ENCODE data around the gene C3orf80. TPM values are rescaled to one million over a fixed set of nuclear protein-coding genes. Genes with fewer than 3 reads are reported as not detected.
"Not testable (repeated sequence)": the region's sequence is repeated elsewhere in the genome, so short reads cannot be mapped to it uniquely, and the experiment has no call there.

C3orf80 gene
- total RNA-seq (2014; rRNA removed; shearing (Covaris generic)) = 0.05 and 0.14 TPM in 2 replicates

DNA sequence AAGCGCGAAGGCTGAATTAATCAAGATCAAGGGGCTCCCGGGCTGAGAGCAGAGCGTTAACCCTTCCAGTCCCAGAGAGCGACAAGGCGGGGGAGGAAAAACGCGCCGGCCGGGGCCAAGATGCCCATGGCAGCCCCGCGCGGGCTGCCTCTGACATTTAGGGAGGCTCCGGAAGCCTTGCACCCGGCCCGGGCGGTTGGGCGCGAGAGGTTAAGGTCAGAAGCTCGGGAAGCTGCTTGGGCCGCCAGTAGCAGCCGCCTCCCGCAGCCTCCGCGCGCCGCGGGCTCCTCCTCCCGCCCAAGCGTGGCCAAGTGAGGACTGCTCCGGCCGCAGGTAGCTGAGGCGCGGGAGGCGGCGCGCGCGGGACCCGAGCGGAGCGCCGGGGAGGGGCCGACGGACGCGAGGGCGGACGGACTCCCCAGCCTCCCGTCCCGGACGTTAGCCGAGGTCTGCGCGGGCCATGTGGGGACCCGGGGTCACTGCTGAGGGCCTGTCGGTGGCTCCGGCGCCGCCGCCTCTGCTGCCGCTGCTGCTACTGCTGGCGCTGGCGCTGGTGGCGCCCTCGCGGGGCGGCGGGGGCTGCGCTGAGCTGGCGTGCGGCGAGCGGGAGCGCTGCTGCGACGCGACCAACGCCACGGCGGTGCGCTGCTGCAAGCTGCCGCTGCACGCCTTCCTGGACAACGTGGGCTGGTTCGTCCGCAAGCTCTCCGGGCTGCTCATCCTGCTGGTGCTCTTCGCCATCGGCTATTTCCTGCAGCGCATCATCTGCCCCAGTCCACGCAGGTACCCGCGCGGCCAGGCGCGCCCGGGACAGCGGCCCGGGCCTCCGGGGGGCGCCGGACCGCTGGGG, at the start of gene C3orf80:
C3orf80 (plus strand) TSS at position 247 of the 850 bp plus-strand sequence; CDS start at position 461, 214 bp downstream.
- DNase-seq = peak in 1 of 2 experiments; percentile 13
- Histone ChIP-seq H3K27me3 (no peaks in the 10 kb centered on the region; the same call in 1 of the 2 replicates), H3K27ac (no peak within 1 kb of the TSS), H3K9me3 (replicated peaks) (no peaks in the 10 kb centered on the region), H3K4me3 (peak within 1 kb of the TSS; percentile 56), H3K4me1 (peaks cover 5% of the 10 kb centered on the region; the same call in 1 of the 2 replicates), H3K36me3 (no peaks in the 10 kb centered on the region)

DNA sequence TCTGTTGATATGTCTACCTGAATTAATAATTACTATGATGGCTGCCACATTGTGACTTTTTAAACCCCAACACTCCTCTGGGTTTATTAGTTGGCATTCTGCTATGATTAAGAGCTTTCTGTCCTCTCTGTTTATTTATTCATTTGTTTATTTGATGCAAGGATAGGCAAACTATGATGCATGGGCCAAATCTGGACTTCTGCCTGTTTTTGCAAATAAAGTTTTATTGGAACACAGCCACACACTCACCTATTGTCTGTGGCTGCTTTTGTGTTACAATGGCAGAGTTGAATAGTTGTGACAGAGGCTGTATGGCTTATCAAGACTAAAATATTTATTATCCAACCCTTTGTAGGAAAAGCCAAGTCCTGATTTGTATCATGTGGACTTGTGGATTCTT, 48.3 kb upstream of the C3orf80 start:
- no peak overlapping the region for H3K4me3 ChIP-seq
- no peaks in the 10 kb centered on the region for H3K36me3 ChIP-seq
- DNase-seq = no peak
- H3K27me3 ChIP-seq = no peaks in the 10 kb centered on the region
- no peaks in the 10 kb centered on the region for H3K4me1 ChIP-seq
- H3K9me3 ChIP-seq (replicated peaks) = no peaks in the 10 kb centered on the region
- no peak overlapping the region for H3K27ac ChIP-seq

GRCh38 chr3:160178661-160179060, 46.6 kb upstream of the C3orf80 start:
- H3K27me3 ChIP-seq; H3K9me3 ChIP-seq (replicated peaks); DNase-seq; H3K27ac ChIP-seq; H3K36me3 ChIP-seq; H3K4me3 ChIP-seq; H3K4me1 ChIP-seq: not testable (repeated sequence)

DNA sequence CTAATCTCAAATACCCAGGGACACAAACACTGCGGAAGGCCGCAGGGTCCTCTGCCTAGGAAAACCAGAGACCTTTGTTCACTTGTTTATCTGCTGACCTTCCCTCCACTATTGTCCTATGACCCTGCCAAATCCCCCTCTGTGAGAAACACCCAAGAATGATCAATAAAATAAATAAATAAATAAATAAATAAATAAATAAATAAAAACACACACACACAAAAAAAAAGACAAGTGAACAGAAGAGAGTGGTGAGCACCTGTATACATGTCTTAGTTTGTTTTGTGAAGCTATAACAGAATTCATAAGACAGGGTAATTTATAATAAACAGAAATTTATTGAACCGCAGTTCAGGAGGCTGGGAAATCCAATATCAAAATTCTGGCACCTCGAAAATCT, 45.8 kb upstream of the C3orf80 start:
- not testable (repeated sequence) for H3K9me3 ChIP-seq (replicated peaks); H3K36me3 ChIP-seq; H3K27me3 ChIP-seq; H3K4me1 ChIP-seq; DNase-seq; H3K27ac ChIP-seq; H3K4me3 ChIP-seq

DNA sequence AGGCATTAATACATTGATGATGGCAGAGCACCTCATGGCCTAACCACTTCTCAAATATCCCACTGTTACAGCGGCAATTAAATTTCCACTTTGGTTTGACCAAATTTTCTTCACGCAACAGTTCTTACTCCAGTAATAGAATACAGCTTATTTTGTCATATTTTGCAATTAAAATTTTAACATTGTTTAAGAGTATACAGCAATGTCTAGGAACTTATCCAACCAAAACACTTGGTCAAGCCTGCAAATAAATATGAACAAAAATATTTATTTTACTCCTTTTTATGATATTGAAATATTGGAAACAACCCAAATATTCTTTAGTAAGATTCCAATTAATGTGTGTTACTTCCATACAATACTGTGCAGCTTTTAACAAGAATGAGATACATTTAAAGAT, 45.3 kb upstream of the C3orf80 start:
- H3K9me3 ChIP-seq (replicated peaks) = no peaks in the 10 kb centered on the region
- H3K4me1 ChIP-seq = no peaks in the 10 kb centered on the region
- H3K27ac ChIP-seq = no peak overlapping the region
- H3K36me3 ChIP-seq = no peaks in the 10 kb centered on the region
- no peaks in the 10 kb centered on the region for H3K27me3 ChIP-seq
- no peak overlapping the region for H3K4me3 ChIP-seq
- no peak for DNase-seq

DNA sequence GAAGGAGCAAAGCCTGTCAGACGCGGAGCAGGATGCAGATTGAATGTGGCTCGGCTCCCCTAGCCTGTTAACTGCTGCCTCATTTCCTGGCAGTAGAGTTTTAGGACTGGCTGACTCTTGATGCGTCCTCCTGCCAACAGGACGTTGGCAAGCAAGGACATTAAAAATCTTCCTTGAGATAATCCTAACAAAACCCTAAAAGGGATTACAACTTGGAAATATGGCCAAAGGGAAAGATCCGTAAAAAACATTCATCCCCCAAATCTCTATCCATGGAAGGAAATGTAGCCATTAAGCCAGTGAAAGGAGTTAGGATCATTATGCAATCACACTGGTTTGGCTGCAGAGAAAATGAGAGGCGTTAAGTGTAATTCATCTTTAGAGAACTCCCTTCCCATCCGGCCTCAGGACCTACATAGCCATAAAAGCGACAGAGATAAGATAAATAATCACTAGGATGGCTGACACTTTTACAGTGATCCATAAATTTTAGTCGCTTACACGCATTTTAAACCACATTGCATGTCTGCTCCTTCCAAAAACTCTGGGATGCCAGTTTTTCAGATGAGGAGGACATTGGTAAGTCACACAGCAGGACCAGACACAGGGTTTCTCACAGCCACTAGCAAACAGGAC, 44.5 kb upstream of the C3orf80 start:
- Histone ChIP-seq H3K36me3 (no peaks in the 10 kb centered on the region), H3K9me3 (replicated peaks) (no peaks in the 10 kb centered on the region), H3K27ac (no peak overlapping the region), H3K27me3 (no peaks in the 10 kb centered on the region), H3K4me1 (no peaks in the 10 kb centered on the region), H3K4me3 (no peak overlapping the region)
- no peak for DNase-seq

- Histone ChIP-seq H3K4me1 (no peaks in the 10 kb centered on the region), H3K36me3 (no peaks in the 10 kb centered on the region), H3K27me3 (no peaks in the 10 kb centered on the region), H3K9me3 (replicated peaks) (no peaks in the 10 kb centered on the region), H3K4me3 (no peak overlapping the region), H3K27ac (no peak overlapping the region)
- DNase-seq = no peak
Observed at GRCh38 chr3:160183345-160184076, 41.7 kb upstream of the C3orf80 start.

GRCh38 chr3:160184655-160185054, 40.6 kb upstream of the C3orf80 start:
- DNase-seq = no peak
- Histone ChIP-seq H3K27ac (no peak overlapping the region), H3K9me3 (replicated peaks) (no peaks in the 10 kb centered on the region), H3K27me3 (no peaks in the 10 kb centered on the region), H3K4me1 (no peaks in the 10 kb centered on the region), H3K4me3 (no peak overlapping the region), H3K36me3 (no peaks in the 10 kb centered on the region)

DNA sequence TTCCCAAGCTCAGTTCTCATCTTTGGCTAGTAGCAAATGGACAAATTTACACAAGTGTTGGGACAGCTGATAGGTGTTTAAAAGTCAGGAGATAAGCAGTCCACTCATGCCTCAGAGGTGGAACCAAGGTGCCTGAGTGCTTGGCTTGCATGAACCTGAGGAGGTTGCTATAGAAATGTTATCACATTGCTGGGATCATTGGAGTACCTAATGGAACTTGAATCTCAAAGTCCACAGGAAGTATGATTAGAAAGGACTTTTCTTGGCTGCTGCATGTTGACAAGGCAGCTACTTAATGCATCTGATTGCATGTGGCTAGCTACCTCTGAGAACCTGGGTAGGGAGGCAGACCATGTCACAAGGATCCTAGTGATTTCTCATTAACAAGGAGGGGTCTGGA, 39.5 kb upstream of the C3orf80 start:
- Histone ChIP-seq H3K36me3 (no peaks in the 10 kb centered on the region), H3K9me3 (replicated peaks) (no peaks in the 10 kb centered on the region), H3K27ac (no peak overlapping the region), H3K27me3 (no peaks in the 10 kb centered on the region), H3K4me1 (no peaks in the 10 kb centered on the region), H3K4me3 (no peak overlapping the region)
- DNase-seq = no peak

DNA sequence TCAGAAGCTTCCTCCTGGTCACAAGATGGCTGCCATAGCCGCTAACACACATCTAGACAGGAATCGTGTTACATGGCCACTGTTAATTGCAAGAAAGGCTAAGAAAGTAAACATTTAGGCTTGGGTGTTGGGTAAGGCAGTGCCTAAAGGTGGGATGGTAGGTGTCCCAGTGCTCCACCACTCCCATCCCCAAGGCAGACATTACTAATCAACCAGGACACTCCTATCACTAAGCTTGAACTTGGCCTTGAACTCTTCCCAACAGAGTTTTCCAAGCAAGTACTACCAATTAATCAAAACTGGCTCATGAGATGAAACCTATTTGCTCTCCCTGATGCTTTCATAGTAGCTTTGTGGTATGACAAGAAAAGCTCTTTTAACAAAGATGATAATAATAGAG, 37.9 kb upstream of the C3orf80 start:
- H3K4me1 ChIP-seq = no peaks in the 10 kb centered on the region
- DNase-seq = no peak
- H3K4me3 ChIP-seq = no peak overlapping the region
- no peaks in the 10 kb centered on the region for H3K36me3 ChIP-seq
- no peaks in the 10 kb centered on the region for H3K9me3 ChIP-seq (replicated peaks)
- H3K27ac ChIP-seq = no peak overlapping the region
- H3K27me3 ChIP-seq = no peaks in the 10 kb centered on the region

DNA sequence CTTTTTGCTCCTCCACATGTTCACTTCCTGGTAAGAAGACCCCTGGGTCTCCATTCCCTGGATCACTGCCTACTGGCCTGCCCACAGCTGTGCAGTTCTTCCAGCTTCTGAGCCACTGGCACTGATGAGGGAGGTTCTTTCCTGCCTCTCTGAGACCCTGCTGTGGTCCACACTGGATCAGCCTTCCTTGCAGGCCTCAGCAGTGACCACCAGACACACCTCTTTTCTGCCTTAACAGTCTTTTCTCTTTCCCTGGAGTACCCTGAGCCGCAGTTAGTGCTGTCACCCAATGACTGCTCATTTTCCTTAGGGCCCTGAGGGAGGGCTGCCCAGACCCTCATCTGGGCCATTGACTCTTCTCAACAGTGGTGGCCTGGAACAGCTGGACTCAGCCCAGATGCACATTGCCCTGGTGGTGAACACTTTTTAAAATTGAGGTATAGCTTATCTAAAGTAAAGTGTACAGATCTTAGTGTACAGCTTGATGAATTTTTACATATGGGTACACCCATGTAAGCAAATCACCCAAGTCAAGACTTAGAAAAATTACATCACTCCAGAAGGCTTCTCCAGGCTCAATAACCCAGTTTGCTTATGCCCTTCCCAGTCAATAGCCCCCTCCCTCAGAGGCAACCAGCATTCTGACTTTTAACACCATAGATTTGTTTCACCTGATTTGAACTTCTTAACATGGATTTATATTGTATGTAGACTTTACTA, 32.8 kb upstream of the C3orf80 start:
- no peaks in the 10 kb centered on the region for H3K9me3 ChIP-seq (replicated peaks)
- no peak overlapping the region for H3K4me3 ChIP-seq
- no peaks in the 10 kb centered on the region for H3K36me3 ChIP-seq
- H3K27ac ChIP-seq = no peak overlapping the region
- no peaks in the 10 kb centered on the region for H3K27me3 ChIP-seq
- H3K4me1 ChIP-seq = no peaks in the 10 kb centered on the region
- no peak for DNase-seq

- no peaks in the 10 kb centered on the region for H3K27me3 ChIP-seq
- DNase-seq = no peak
Observed at GRCh38 chr3:160193644-160194192, 31.5 kb upstream of the C3orf80 start.

DNA sequence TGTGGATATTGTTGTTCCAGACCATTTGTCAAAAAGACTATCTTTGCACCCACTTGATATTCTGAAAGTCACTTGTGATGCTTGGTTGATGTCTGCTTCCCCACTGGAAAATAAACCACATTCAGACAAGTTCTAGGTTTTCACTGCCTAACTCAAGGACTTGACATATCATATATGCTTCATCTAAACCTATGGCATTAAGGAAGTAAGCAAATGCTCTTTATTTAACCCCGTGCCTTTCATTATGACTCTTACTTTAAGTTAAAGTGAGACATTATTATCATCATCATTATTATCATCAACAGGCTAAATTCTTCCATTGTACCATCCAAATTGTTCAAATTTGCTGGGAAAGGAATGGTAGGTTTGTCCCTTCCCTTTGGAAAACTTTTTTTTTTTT, 30.8 kb upstream of the C3orf80 start:
- H3K36me3 ChIP-seq = no peaks in the 10 kb centered on the region
- no peak for DNase-seq

More at GRCh38 chr3:160193644-160194192, 31.5 kb upstream of the C3orf80 start:
- Histone ChIP-seq H3K27ac (no peak overlapping the region), H3K9me3 (replicated peaks) (no peaks in the 10 kb centered on the region), H3K4me3 (no peak overlapping the region), H3K36me3 (no peaks in the 10 kb centered on the region), H3K4me1 (no peaks in the 10 kb centered on the region; the same call in 1 of the 2 replicates)

GRCh38 chr3:160195106-160195505, 30.1 kb upstream of the C3orf80 start:
- DNase-seq = no peak
- H3K4me3 ChIP-seq = no peak overlapping the region

More for the DNA sequence above, 30.8 kb upstream of the C3orf80 start:
- Histone ChIP-seq H3K4me3 (no peak overlapping the region), H3K9me3 (replicated peaks) (no peaks in the 10 kb centered on the region), H3K27ac (no peak overlapping the region), H3K27me3 (no peaks in the 10 kb centered on the region), H3K4me1 (peaks cover 4% of the 10 kb centered on the region; the same call in 1 of the 2 replicates)

More at GRCh38 chr3:160195106-160195505, 30.1 kb upstream of the C3orf80 start:
- Histone ChIP-seq H3K27ac (no peak overlapping the region), H3K36me3 (no peaks in the 10 kb centered on the region), H3K4me1 (peaks cover 9% of the 10 kb centered on the region; the same call in 1 of the 2 replicates), H3K27me3 (no peaks in the 10 kb centered on the region), H3K9me3 (replicated peaks) (no peaks in the 10 kb centered on the region)

Data from SJCRH30 (cell line).